ENCODE measurements around the gene PDE4DIP. TPM values are rescaled to one million over a fixed set of nuclear protein-coding genes. Genes with fewer than 3 reads are reported as not detected.
"Not testable (repeated sequence)": the region's sequence is repeated elsewhere in the genome, so short reads cannot be mapped to it uniquely, and the experiment has no call there.

The PDE4DIP gene
- total RNA-seq, 1 donor from 2014 or later: 136 TPM

DNA sequence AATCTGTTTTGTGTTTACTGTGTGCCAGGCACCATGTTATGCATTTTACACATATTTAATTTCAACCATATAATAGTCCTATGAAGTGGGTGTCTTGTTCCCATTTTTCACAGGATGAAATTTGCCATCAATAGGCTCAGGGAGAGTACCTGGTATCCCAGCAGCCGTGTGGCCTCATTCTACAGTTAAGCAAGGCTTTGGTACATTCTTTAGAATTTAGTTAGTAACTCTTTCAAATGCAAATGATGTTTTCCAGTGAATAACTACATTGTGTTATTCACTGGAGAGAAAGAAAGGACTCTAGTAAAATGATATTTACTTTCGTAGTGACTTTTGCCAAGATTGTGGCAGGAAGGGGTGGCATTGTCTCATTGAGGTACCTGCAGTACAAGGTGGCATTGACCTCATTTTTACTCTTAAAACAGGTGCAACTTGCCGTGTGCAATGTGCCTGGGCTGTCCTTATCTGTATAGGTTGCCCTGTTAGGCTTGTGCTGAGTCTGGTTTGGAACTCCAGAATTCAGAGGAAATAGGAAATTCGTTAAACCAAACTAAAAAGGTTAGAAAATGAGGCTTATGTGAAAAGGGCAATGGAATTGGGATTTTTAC, 65.1 kb downstream of the PDE4DIP start:
- H3K4me1 Mint-ChIP-seq (ENCODE audit: low read depth); H3K9me3 Mint-ChIP-seq (ENCODE audit: low read depth); H3K4me3 Mint-ChIP-seq (ENCODE audit: unreplicated experiment); H3K27me3 Mint-ChIP-seq (ENCODE audit: low read depth); H3K36me3 Mint-ChIP-seq (ENCODE audit: low read depth); DNase-seq (ENCODE audit: low spot score); H3K27ac Mint-ChIP-seq (ENCODE audit: unreplicated experiment): not testable (repeated sequence)

DNA sequence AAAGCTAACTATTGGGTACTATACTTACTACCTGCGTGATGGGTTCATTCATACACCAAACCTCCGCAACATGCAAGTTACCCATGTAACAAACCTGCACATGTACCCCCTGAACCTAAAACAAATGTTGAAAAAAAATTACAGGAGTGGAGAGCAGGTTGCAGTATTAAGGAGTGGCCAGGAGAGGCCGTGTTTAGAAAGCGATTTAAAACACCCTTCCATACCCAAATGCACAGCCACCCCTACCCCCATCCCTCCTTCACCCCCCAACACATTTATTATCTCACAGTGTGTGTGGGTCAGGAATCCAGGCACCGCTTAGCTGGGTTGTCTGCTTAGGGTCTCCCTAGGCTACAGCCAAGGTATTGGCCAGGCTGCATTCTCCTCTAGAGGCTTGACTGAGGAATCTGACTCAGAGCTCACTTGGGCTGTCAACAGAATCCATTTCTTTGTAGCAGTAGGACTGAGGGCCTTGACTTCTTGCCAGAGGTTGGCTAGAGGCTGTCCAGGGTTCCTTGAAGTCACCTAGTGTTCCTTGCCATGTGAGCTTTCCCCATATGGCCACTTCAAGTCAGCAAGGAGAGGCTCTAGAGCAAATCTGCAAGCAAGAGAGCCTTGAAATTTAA, 67.2 kb downstream of the PDE4DIP start:
- not testable (repeated sequence) for DNase-seq (ENCODE audit: low spot score); H3K27me3 Mint-ChIP-seq (ENCODE audit: low read depth); H3K36me3 Mint-ChIP-seq (ENCODE audit: low read depth); H3K4me1 Mint-ChIP-seq (ENCODE audit: low read depth); H3K9me3 Mint-ChIP-seq (ENCODE audit: low read depth); H3K27ac Mint-ChIP-seq (ENCODE audit: unreplicated experiment); H3K4me3 Mint-ChIP-seq (ENCODE audit: unreplicated experiment)

DNA sequence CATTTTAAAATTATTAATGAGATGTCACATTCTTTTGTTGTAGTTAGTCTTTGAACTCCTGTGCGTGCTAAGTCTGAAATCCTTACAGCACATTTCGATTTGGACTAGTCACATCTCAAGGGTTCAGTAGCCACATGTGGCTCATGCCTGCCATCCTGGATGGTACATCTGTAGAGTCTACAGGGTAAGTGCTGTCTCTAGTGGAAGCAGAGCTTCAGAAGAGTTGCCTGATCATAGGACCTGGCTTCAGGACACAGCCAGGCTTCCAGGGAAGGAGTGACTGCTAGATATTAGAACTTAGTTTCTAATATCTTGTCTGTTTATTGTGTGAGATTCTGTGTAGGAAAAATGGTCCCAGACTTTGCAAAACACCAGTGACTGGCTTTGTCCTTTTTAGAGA, 72.0 kb downstream of the PDE4DIP start:
- not testable (repeated sequence) for DNase-seq (ENCODE audit: low spot score); H3K4me3 Mint-ChIP-seq (ENCODE audit: unreplicated experiment); H3K9me3 Mint-ChIP-seq (ENCODE audit: low read depth); H3K36me3 Mint-ChIP-seq (ENCODE audit: low read depth); H3K27me3 Mint-ChIP-seq (ENCODE audit: low read depth); H3K4me1 Mint-ChIP-seq (ENCODE audit: low read depth); H3K27ac Mint-ChIP-seq (ENCODE audit: unreplicated experiment)

- not testable (repeated sequence) for H3K4me1 Mint-ChIP-seq (ENCODE audit: low read depth); DNase-seq (ENCODE audit: low spot score); H3K27me3 Mint-ChIP-seq (ENCODE audit: low read depth); H3K36me3 Mint-ChIP-seq (ENCODE audit: low read depth); H3K4me3 Mint-ChIP-seq (ENCODE audit: unreplicated experiment); H3K9me3 Mint-ChIP-seq (ENCODE audit: low read depth)
- peak overlapping the region; percentile 88 for H3K27ac Mint-ChIP-seq (ENCODE audit: unreplicated experiment)
Observed at GRCh38 chr1:148916695-148917348, 72.6 kb downstream of the PDE4DIP start.

DNA sequence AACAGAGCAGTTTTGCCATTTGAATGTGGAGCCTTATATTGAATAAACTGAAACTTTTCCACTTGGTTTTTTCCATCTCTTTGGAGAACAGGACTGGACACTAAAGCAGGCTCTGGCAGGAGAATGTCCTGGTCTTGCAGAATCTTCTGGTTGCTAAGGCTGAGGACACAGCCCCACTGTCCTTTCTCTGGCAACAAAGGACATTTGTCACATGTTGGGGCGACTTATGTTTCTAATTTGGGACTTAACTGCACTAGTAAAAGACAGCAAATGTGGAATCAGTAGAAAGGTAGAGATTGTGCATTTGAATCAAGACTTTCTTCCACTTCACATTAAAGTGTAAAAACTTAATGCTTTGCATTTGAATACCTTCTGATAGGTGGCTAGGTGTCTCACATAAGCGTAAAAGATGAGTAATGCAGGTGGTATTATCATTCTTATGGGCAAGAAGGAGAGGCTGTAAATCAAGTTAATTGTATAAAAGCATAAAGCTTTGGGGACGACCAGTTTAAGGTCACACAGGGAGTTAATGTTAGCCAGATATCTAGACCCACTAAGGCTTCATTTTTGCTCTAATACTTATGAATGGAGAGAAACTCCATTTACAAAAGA, 74.7 kb downstream of the PDE4DIP start:
- H3K36me3 Mint-ChIP-seq (ENCODE audit: low read depth); H3K27ac Mint-ChIP-seq (ENCODE audit: unreplicated experiment); H3K27me3 Mint-ChIP-seq (ENCODE audit: low read depth); H3K4me1 Mint-ChIP-seq (ENCODE audit: low read depth); H3K4me3 Mint-ChIP-seq (ENCODE audit: unreplicated experiment); DNase-seq (ENCODE audit: low spot score); H3K9me3 Mint-ChIP-seq (ENCODE audit: low read depth): not testable (repeated sequence)

DNA sequence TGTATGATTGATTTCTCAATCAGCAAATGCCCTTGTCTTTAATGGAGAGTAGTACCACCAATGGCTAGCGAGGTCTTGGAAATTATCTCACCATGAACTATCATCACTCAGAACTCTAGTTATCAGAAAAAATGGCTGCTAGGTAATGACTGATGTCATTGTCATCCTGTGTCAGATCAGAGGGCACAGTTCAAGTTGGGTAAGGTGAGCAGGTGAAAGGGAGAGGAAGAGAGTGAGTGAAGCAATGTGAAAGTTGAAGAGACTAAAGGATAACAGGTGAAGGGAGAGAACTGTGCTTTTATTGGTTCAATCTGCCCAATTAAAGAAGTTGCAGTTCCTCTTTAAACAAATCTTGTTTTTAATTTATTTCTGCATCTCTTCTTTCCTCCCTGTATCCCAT, 76.8 kb downstream of the PDE4DIP start:
- not testable (repeated sequence) for DNase-seq (ENCODE audit: low spot score); H3K36me3 Mint-ChIP-seq (ENCODE audit: low read depth); H3K9me3 Mint-ChIP-seq (ENCODE audit: low read depth); H3K27ac Mint-ChIP-seq (ENCODE audit: unreplicated experiment); H3K4me3 Mint-ChIP-seq (ENCODE audit: unreplicated experiment); H3K4me1 Mint-ChIP-seq (ENCODE audit: low read depth); H3K27me3 Mint-ChIP-seq (ENCODE audit: low read depth)

DNA sequence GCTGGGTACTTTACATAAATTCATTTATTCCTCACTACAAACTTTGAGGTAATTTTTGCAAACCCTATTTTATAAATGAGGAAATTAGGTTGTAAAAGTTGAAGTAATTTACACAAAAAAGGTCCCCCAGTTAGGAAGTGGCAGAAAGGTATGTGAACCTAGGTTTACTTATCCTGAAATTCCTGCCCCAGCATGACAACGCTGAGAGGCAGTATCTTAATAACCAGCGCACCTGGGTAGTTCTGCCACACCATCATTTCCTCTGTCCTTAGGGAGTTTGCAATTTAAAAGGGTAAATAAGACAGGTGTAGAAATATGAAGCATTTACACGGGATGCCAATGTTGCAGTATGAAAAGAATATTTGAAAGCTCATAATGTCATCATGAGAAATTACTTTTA, 79.6 kb downstream of the PDE4DIP start:
- not testable (repeated sequence) for H3K27me3 Mint-ChIP-seq (ENCODE audit: low read depth); H3K4me1 Mint-ChIP-seq (ENCODE audit: low read depth)

DNA sequence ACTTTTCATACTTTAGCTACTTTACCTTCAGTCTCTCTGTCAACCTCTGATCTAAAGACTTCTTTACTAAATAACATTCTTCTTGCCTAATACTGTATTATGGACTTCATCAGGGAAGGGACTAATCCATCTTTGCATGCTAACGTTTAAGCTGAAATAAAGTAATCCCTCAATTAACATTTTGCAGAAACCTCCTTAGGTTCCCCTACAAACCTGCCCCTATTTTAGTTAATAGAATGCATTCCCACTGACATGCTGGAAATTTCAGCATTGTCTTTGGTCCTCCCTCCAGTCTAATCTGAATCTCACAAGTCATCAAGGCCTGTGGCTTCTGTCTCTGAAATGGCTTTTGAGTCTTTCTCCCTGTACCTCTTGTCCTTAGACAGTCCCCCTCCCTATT, 83.4 kb downstream of the PDE4DIP start:
- H3K27me3 Mint-ChIP-seq (ENCODE audit: low read depth); DNase-seq (ENCODE audit: low spot score); H3K4me3 Mint-ChIP-seq (ENCODE audit: unreplicated experiment); H3K4me1 Mint-ChIP-seq (ENCODE audit: low read depth); H3K36me3 Mint-ChIP-seq (ENCODE audit: low read depth); H3K27ac Mint-ChIP-seq (ENCODE audit: unreplicated experiment); H3K9me3 Mint-ChIP-seq (ENCODE audit: low read depth): not testable (repeated sequence)

More for the DNA sequence above, 79.6 kb downstream of the PDE4DIP start:
- not testable (repeated sequence) for H3K36me3 Mint-ChIP-seq (ENCODE audit: low read depth); H3K27ac Mint-ChIP-seq (ENCODE audit: unreplicated experiment); H3K9me3 Mint-ChIP-seq (ENCODE audit: low read depth); H3K4me3 Mint-ChIP-seq (ENCODE audit: unreplicated experiment); DNase-seq (ENCODE audit: low spot score)

DNA sequence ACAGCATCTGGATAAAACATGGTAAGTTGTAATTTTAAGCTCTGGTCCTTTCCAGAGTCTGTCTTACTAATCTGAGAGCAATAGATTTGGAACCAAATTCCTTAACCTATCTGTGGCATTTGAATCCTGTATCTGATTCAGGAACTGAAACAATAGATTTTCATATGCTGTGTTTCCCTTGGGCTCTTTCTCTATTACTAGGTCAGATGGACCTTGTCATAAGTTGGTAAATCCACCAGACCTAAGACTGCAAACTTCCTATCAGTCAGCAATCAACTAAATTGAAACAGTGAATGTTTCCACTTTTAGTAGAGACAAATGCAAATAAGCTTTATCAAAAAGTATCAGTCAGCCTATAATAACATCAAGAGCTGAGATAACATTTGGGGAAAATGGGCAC, 85.0 kb downstream of the PDE4DIP start:
- not testable (repeated sequence) for H3K27me3 Mint-ChIP-seq (ENCODE audit: low read depth); H3K4me1 Mint-ChIP-seq (ENCODE audit: low read depth); H3K36me3 Mint-ChIP-seq (ENCODE audit: low read depth); H3K4me3 Mint-ChIP-seq (ENCODE audit: unreplicated experiment); H3K9me3 Mint-ChIP-seq (ENCODE audit: low read depth); DNase-seq (ENCODE audit: low spot score); H3K27ac Mint-ChIP-seq (ENCODE audit: unreplicated experiment)

GRCh38 chr1:148935381-148936002, 91.3 kb downstream of the PDE4DIP start:
- H3K4me1 Mint-ChIP-seq (ENCODE audit: low read depth); H3K36me3 Mint-ChIP-seq (ENCODE audit: low read depth); H3K4me3 Mint-ChIP-seq (ENCODE audit: unreplicated experiment); H3K27me3 Mint-ChIP-seq (ENCODE audit: low read depth); H3K27ac Mint-ChIP-seq (ENCODE audit: unreplicated experiment); DNase-seq (ENCODE audit: low spot score); H3K9me3 Mint-ChIP-seq (ENCODE audit: low read depth): not testable (repeated sequence)

- H3K27ac Mint-ChIP-seq (ENCODE audit: unreplicated experiment); H3K4me3 Mint-ChIP-seq (ENCODE audit: unreplicated experiment); H3K4me1 Mint-ChIP-seq (ENCODE audit: low read depth); H3K36me3 Mint-ChIP-seq (ENCODE audit: low read depth); H3K9me3 Mint-ChIP-seq (ENCODE audit: low read depth); DNase-seq (ENCODE audit: low spot score); H3K27me3 Mint-ChIP-seq (ENCODE audit: low read depth): not testable (repeated sequence)
Observed at GRCh38 chr1:148942906-148943305, 98.7 kb downstream of the PDE4DIP start.

- H3K27ac Mint-ChIP-seq (ENCODE audit: unreplicated experiment); H3K4me3 Mint-ChIP-seq (ENCODE audit: unreplicated experiment); H3K9me3 Mint-ChIP-seq (ENCODE audit: low read depth); H3K36me3 Mint-ChIP-seq (ENCODE audit: low read depth); H3K27me3 Mint-ChIP-seq (ENCODE audit: low read depth); H3K4me1 Mint-ChIP-seq (ENCODE audit: low read depth); DNase-seq (ENCODE audit: low spot score): not testable (repeated sequence)
Observed at GRCh38 chr1:148945130-148945529, 100.9 kb downstream of the PDE4DIP start.
